Measurements from ENCODE around the gene MBOAT2.

DNA sequence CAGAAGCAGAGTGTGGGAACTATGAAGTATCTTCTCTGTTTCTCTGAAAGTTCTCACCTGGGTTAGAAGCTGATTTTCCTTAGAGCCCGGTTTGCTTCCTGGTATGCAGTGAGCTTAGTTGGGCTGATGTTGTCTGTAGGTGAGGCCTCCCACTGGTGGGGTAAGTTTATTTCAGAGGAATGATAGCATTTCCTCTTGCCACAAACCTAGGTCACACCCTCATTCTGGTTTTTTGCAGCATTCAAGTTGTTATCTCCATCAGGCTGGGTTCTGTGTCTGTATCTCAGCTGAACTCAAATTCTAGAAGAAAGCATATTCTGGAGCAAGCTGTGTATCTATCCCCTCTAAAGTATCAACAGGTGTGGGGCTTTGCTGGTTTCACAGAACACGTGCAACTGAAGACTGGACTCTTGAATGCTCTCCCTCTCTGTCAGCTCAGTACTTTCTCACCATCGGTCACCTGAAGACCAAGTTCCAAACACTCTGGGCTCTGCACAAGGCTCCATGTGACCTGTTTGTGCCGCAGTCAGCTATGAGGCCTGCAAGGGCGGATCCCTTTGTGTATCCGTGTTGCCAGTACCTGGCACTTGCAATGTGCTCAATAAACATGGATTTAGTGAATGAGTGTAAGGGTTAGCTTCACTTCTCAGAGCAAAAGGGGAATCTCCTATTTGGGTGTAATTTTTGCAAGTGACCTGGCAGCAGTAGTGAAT, 49.5 kb upstream of the MBOAT2 start:
- TF ChIP-seq, protein P1, sequence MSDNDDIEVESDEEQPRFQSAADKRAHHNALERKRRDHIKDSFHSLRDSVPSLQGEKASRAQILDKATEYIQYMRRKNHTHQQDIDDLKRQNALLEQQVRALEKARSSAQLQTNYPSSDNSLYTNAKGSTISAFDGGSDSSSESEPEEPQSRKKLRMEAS (IDR thresholded peaks at IDR 0.05), result no peak
- TF ChIP-seq, protein P2, sequence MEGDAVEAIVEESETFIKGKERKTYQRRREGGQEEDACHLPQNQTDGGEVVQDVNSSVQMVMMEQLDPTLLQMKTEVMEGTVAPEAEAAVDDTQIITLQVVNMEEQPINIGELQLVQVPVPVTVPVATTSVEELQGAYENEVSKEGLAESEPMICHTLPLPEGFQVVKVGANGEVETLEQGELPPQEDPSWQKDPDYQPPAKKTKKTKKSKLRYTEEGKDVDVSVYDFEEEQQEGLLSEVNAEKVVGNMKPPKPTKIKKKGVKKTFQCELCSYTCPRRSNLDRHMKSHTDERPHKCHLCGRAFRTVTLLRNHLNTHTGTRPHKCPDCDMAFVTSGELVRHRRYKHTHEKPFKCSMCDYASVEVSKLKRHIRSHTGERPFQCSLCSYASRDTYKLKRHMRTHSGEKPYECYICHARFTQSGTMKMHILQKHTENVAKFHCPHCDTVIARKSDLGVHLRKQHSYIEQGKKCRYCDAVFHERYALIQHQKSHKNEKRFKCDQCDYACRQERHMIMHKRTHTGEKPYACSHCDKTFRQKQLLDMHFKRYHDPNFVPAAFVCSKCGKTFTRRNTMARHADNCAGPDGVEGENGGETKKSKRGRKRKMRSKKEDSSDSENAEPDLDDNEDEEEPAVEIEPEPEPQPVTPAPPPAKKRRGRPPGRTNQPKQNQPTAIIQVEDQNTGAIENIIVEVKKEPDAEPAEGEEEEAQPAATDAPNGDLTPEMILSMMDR (IDR thresholded peaks at IDR 0.05; ENCODE audit: low read depth, low read length, missing input control), result no peak
- TF ChIP-seq GABPA (IDR thresholded peaks at IDR 0.05 in 1 of 2, conservative IDR thresholded peaks at IDR 0.05 in 1 of 2), result no peak
- no peak for TF ChIP-seq SP1 (IDR thresholded peaks at IDR 0.05)
- TF ChIP-seq FOXA2 (IDR thresholded peaks at IDR 0.05), result no peak
- TF ChIP-seq EGR1 (IDR thresholded peaks at IDR 0.05; ENCODE audit: low read depth in 2 of 2), result no peak
- TF ChIP-seq RAD21 (IDR thresholded peaks at IDR 0.05), result no peak
- TF ChIP-seq JUND (IDR thresholded peaks at IDR 0.05), result no peak
- TF ChIP-seq TAF1 (conservative IDR thresholded peaks at IDR 0.05), result no peak
- TF ChIP-seq, protein P3, sequence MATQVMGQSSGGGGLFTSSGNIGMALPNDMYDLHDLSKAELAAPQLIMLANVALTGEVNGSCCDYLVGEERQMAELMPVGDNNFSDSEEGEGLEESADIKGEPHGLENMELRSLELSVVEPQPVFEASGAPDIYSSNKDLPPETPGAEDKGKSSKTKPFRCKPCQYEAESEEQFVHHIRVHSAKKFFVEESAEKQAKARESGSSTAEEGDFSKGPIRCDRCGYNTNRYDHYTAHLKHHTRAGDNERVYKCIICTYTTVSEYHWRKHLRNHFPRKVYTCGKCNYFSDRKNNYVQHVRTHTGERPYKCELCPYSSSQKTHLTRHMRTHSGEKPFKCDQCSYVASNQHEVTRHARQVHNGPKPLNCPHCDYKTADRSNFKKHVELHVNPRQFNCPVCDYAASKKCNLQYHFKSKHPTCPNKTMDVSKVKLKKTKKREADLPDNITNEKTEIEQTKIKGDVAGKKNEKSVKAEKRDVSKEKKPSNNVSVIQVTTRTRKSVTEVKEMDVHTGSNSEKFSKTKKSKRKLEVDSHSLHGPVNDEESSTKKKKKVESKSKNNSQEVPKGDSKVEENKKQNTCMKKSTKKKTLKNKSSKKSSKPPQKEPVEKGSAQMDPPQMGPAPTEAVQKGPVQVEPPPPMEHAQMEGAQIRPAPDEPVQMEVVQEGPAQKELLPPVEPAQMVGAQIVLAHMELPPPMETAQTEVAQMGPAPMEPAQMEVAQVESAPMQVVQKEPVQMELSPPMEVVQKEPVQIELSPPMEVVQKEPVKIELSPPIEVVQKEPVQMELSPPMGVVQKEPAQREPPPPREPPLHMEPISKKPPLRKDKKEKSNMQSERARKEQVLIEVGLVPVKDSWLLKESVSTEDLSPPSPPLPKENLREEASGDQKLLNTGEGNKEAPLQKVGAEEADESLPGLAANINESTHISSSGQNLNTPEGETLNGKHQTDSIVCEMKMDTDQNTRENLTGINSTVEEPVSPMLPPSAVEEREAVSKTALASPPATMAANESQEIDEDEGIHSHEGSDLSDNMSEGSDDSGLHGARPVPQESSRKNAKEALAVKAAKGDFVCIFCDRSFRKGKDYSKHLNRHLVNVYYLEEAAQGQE (IDR thresholded peaks at IDR 0.05), result no peak
- no peak for TF ChIP-seq YY1 (IDR thresholded peaks at IDR 0.05)
